HuH-7 (cell line): ENCODE data around the gene ABL1.

Experiments
- DNase-seq: peaks from one replicate; pipeline ENCODE4 v3.0.0; 2011; ENCODE audit warnings: low spot score

ABL1 gene

DNA sequence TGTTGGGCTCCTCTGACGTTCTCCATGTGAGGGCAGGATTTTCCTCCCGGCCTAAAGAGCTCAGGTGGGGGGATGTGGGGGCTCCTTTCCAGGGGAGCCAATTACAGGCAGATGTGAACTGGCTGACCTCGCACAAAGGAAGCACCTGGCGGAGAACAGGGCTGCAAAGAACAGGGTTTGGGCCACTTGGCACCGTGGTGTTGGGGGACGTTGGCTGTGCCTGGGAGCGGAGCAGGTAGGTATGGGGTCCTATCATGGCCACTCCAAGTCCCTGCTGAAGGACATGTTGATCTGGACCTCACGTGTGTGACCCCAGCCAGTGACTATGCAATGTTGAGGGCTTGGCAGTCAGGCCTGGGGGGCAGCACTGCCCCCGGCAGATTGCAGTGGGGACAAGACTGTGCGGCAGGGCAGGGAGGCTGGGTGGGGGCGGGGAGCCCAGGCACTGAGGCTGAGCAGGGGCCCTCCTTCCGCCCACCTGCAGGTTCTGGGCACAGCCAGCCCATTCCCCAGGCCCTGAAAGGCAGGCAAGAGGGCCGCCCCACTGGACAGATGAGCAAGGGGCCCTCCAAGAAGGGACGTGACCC lies 84.6 kb downstream of the ABL1 start:
- no peak for DNase-seq

GRCh38 chr9:130920233-130920632 lies 85.2 kb downstream of the ABL1 start:
- DNase-seq = no peak

GRCh38 chr9:130920762-130921299 lies 85.8 kb downstream of the ABL1 start:
- no peak for DNase-seq

DNA sequence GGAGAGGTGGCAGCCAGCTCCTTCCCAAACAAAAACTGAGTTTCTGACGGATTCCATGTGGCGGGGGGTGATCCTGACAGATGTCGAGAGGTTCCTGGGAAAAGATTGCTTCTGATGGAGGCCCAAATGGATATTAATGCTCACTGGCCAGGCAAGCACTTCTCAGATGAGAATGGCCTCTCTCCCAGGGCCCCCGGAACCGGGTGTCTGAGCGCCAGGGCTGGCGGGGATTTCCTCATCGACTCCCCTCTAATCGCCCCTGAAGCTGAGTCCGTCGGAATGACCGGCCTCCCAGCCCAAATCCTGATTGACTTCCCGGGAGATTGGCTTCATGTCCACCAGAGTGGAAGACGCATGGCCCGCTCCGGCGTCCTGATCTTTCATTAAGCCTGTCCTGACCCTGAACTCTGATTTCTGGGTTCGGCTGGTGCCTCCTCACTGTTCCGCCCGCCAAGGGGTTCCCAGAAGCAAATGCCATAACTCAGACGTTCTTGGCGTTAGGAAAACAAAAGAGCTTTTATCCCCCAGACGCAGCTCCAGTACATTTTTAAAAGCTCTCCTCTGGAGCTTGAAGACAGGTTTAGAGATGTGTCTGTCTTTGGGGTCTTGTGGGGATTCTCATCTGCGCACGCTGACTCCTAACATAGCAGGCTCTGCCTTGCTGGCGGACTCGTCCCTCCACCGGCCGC lies 86.4 kb downstream of the ABL1 start:
- no peak for DNase-seq

GRCh38 chr9:130921989-130922892 lies 87.2 kb downstream of the ABL1 start:
- DNase-seq = no peak

GRCh38 chr9:130922893-130923610 lies 88.0 kb downstream of the ABL1 start:
- DNase-seq = no peak

DNA sequence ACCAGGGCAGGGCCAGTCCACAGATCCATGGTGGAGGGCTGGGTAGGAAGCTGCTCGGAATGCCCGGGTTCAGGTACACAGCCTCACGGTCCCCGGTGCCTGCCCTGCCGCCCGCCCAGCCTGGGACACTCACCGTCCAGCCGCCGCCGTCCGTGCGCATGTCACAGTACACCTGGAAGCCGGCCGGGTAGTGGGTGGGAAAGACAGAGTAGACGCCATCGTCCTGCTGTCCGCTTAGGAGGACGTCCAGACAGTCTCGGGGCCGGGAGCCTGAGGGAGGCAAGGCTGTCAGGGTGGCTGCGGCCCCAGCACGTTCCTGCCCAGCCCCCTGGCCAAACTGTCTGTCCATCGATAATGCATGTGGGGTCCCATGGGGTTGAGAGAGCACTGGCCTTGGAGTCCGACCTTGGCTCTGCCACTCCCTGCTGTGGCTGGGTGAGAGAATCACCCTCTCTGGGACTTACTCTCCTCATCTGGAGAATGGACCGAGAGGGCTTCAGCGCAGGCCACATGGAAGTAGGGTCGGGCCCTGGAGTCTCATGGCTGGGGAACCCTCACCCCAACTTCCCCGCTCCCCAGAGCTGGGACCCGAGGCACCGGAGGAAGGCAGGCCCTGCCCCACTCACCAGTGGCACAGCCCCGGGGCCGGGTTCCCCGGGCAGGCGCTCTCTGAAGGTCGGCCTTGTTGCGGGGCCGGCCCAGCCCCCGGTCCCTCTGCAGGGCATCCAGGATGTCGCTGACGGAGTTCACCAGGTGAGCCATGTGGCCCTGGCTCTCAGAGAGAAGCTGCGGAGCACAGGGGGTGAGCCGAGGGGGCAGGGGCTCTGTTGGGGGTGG lies 88.8 kb downstream of the ABL1 start:
- DNase-seq = no peak

GRCh38 chr9:130924448-130924788 lies 89.4 kb downstream of the ABL1 start:
- no peak for DNase-seq

- no peak for DNase-seq
Observed at GRCh38 chr9:130925050-130925678, 90.1 kb downstream of the ABL1 start.

GRCh38 chr9:130927338-130927737 lies 92.3 kb downstream of the ABL1 start:
- no peak for DNase-seq

- DNase-seq = no peak
Observed at GRCh38 chr9:130927995-130928900, 93.2 kb downstream of the ABL1 start.

GRCh38 chr9:130929571-130930038 lies 94.6 kb downstream of the ABL1 start:
- no peak for DNase-seq

DNA sequence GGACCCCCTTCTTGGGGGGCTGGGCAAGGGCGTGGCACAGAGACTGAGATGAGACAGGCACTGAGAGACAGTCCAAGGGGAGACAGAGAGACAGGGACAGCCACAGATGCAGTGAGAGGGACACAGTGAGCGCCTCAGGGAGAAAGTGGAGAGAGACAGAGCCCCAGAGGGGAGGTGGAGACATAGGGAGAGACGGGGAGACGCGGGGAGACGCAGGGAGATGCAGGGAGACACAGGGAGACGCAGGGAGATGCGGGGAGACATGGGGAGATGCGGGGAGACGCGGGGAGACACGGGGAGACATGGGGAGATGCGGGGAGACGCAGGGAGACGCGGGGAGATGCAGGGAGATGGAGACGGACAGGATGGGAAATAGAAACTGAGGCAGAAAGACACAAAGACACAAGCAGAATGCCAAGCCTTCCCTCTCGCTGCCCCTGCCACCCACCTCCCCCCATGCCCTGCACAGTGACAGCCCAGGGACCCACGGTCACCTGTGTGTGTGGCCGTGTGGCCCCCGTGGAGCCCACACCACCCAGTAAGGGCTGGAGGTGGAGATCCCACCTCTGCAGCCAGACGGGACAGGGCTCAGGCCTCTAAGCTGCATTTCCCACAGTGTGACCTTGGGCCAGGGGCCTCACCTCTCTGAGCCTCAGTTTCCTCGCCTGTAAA lies 95.2 kb downstream of the ABL1 start:
- DNase-seq = no peak

- no peak for DNase-seq
Observed at GRCh38 chr9:130930804-130931349, 95.8 kb downstream of the ABL1 start.

- DNase-seq = no peak
Observed at GRCh38 chr9:130931508-130932254, 96.6 kb downstream of the ABL1 start.

GRCh38 chr9:130932255-130933079 lies 97.4 kb downstream of the ABL1 start:
- DNase-seq = no peak
